Activated CD4-positive, alpha-beta T cell treated with anti-CD3 and anti-CD28 coated beads for 4 hours (primary cell): Measurements from ENCODE around the gene NUAK1.

Experiments
- DNase-seq, 2 donors: peaks; one replicate each; pipeline ENCODE4 v3.0.0-alpha.2; 2020

Gene NUAK1

GRCh38 chr12:106081606-106082005 is 57.1 kb downstream of the NUAK1 start:
- DNase-seq = no peak

- no peak for DNase-seq
Observed at GRCh38 chr12:106080791-106081170, 58.0 kb downstream of the NUAK1 start.

GRCh38 chr12:106080041-106080790 is 58.5 kb downstream of the NUAK1 start:
- DNase-seq = no peak

GRCh38 chr12:106079148-106079738 is 59.5 kb downstream of the NUAK1 start:
- DNase-seq = no peak

GRCh38 chr12:106078358-106079010 is 60.3 kb downstream of the NUAK1 start:
- no peak for DNase-seq

- no peak for DNase-seq
Observed at GRCh38 chr12:106074706-106075392, 63.9 kb downstream of the NUAK1 start.

GRCh38 chr12:106074361-106074705 is 64.4 kb downstream of the NUAK1 start:
- no peak for DNase-seq

GRCh38 chr12:106073179-106073578 is 65.6 kb downstream of the NUAK1 start:
- no peak for DNase-seq

GRCh38 chr12:106072751-106073150 is 66.0 kb downstream of the NUAK1 start:
- no peak for DNase-seq

GRCh38 chr12:106071686-106072085 is 67.1 kb downstream of the NUAK1 start:
- DNase-seq = no peak

GRCh38 chr12:106070611-106071010 is 68.1 kb downstream of the NUAK1 start:
- no peak for DNase-seq

GRCh38 chr12:106070147-106070546 is 68.6 kb downstream of the NUAK1 start:
- DNase-seq = no peak

GRCh38 chr12:106068296-106068695 is 70.5 kb downstream of the NUAK1 start:
- no peak for DNase-seq

GRCh38 chr12:106067606-106068205 is 71.0 kb downstream of the NUAK1 start:
- no peak for DNase-seq

GRCh38 chr12:106066726-106067325 is 71.9 kb downstream of the NUAK1 start:
- DNase-seq = no peak

GRCh38 chr12:106066051-106066705 is 72.6 kb downstream of the NUAK1 start:
- DNase-seq = no peak

GRCh38 chr12:106065506-106065905 is 73.2 kb downstream of the NUAK1 start:
- no peak for DNase-seq

GRCh38 chr12:106064721-106065021 is 74.1 kb downstream of the NUAK1 start:
- no peak for DNase-seq

GRCh38 chr12:106063826-106064720 is 74.7 kb downstream of the NUAK1 start:
- DNase-seq = no peak

- DNase-seq = no peak
Observed at GRCh38 chr12:106062693-106063092, 76.1 kb downstream of the NUAK1 start.
